NT2/D1 (cell line): ENCODE measurements around the gene TUT1.

Experiments
- SUZ12 ChIP-seq: IDR thresholded peaks from 2 replicates; pipeline ENCODE4 v1.6.1; 2011; ENCODE audit not compliant: insufficient read length, insufficient read depth; ENCODE audit errors: extremely low read depth
- YY1 ChIP-seq: IDR thresholded peaks from 2 replicates; pipeline ENCODE4 v1.6.1; 2011; ENCODE audit not compliant: insufficient read length, insufficient read depth
- ZNF274 ChIP-seq: IDR thresholded peaks from 2 replicates; pipeline ENCODE4 v1.6.1; 2011; ENCODE audit warnings: mild to moderate bottlenecking, low read depth, low read length

- TF ChIP-seq ZNF274, result no peak
- no peak for TF ChIP-seq YY1
- TF ChIP-seq SUZ12, result no peak
Measured at GRCh38 chr11:62599901-62600300, 8.6 kb upstream of the TUT1 start.
